HG03175 (cell line): ENCODE measurements around the gene B3GNT2.
"Not testable (repeated sequence)": the region's sequence is repeated elsewhere in the genome, so short reads cannot be mapped to it uniquely, and the experiment has no call there.

ENCODE experiments used
- ATAC-seq: cut with Tn5 transposase; IDR thresholded peaks from one replicate; pipeline ENCODE4 v1.9.1; 2021; ENCODE audit warnings: mild to moderate bottlenecking, moderate library complexity; ENCODE audit not compliant: unreplicated experiment

B3GNT2 gene

DNA sequence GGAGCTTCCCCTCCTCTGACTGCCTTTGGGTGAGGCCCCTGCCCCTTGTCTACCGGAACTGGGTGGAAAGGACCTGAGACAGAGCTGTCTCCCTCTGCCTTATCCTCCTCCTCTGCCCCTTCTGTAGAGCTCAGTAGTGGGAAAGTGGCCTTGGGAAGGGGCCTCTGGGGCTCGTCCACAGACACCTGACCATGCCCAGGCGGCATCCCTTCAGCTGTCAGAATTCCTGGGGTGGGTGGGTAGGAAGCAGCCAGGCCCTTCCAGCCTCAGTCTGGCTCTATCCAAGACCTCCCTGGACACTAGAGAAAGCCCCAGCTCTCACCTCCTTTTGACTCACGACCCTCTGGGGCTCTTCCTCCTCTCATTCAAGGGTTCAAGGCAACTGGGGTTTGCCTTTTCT is 35.6 kb downstream of the B3GNT2 start:
- ATAC-seq = no peak

DNA sequence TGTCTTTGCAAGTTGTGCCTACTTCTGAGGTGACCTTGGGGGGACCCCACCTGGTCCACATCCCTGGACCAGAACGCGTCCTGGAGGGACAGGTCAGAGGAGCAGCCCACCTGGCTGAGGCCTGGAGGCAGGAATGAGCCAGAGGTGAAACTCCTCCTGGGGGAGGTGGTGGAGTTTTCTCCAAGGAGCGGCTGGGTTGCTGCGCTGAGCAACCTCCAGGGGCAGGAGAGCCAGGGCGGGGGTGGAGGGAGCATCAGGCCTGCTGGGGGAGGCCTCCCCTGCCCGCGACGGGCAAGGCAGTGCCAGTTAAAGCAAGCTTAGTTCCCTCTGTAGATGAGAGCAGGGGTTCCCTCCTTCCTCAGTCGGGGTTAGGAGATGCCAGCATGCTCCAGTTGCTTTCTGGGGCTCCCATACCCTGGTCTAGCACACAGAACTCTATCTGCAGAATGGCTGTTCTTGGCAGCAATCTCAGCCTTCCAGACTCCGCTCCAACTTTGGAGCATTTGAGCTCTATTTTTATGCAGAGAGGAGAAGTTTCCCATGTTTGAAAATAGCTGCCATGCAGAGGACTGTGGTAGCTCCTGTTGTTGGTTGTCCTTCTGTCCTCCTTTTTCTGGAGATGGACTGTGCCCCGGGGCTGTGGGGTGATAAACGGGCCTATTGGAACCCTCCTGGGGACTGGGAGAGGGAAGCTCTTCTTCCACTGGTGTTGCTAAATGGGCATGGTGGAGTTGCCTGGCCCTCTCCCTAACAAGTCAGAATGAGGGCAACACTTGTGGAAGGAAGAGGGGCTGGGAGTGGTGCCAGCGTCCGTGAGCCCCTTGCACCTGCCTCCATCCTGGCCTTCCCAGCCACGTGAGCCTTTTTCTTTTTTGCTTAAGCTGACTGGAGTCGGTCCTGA is 39.1 kb downstream of the B3GNT2 start:
- no peak for ATAC-seq

DNA sequence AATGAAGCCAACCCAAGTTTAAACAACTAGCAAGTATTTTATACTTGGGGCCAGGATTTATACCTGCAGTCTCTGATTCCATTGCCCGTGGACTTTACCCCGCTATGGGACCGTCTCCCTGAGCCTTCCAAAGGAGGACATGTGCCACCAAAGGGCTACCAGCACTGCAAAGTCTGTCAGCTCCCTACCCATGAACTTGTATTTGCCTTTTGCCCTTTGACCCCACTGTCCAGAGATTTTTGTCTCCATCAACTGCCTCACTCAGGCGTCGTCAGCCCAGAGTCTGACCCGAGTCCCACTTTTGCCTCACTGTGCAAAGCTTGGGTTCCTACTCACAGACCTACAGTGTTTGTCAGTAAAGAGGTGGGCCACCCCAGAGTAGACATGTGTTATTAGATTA is 40.6 kb downstream of the B3GNT2 start:
- no peak for ATAC-seq

DNA sequence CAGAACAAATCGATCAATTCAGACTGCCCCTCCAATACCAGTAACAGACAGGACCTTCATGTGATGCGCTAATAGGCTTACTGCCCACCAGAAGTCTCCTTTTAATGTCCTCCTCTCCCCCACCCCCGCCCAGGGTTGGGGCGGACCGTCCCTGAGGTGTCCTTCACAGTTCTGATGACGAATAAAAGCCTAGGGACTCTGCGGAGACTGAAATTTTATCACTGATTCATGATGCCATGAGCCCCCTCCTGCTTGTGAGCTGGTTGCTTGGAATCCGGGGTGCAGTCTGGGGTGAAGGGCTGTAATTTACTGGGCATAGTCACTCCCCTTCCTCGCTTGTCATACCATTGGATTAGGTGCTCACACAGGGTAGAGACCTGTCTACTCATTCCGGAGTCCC is 42.3 kb downstream of the B3GNT2 start:
- no peak for ATAC-seq

DNA sequence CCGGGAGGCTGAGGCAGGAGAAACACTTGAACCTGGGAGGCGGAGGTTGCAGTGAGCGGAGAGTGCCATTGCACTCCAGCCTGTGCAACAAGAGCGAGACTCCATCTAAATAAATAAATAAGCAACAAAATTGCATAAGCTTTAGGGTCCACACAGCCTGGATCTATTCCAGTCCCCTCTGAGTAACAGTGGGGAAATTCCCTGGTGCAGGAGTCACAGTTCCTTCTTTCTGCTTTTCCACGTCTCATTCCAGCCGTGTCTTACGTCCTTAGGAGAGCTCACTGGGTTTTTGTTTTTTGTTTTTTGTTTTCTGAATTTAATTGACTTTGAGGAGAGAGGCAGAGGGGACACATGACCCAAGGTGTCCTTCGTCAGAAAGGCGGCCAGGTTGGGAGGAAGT is 44.6 kb downstream of the B3GNT2 start:
- no peak for ATAC-seq

DNA sequence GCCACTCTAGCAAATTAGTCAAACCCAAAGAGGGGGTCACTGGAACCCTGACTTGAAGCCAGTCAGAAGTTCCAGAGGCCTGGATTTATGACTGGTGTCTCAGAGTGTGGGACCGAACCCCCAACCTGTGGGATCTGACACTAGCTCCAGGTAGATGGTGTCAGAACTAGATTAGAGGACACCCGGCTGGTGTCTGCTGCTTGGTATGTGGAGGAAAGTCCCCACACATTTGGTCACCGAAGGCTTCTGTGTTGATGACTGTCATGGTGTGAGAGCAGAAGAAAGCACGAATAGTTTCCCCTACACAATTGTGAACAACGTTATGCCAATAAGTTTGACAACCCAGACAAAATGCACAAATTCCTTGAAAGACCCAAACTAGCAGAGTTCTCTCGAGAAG is 48.1 kb downstream of the B3GNT2 start:
- ATAC-seq = no peak

DNA sequence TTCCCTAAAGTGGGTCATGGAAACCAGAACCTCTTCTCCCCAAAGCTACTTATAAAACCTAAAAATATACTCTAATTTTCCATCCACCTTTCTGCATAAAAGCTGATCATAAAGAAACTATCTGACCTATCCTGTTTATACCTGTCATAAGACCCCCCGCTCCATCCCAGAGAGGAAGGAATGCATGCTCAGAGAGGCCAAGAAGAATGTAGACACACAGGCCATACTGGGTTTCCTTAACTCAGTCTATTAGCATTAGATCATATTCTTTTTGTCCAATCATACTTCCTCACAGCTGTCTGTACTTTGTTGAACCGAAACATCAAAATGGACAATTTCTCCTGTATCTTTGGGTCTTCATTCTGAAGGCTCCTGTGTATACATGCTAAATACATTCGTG is 52.3 kb downstream of the B3GNT2 start:
- ATAC-seq = no peak

DNA sequence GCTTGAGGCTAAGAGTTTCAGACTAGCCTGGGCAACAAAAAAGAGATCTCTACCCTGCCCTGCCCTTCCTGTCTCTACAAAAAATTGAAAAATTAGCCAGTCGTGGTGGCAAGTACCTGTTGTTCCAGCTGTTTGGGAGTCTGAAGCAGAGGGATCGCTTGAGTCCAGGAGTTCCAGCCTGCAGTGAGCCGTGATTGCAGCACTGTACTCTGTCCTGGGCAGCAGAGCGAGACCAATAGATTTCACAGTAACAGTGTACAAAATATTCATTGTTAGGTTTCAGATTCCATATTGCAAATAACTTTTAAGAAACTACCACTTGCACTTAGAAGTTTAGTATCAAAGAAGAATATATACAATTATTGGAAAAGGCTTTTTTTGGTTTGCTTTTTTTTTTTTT is 54.3 kb downstream of the B3GNT2 start:
- ATAC-seq = no peak

DNA sequence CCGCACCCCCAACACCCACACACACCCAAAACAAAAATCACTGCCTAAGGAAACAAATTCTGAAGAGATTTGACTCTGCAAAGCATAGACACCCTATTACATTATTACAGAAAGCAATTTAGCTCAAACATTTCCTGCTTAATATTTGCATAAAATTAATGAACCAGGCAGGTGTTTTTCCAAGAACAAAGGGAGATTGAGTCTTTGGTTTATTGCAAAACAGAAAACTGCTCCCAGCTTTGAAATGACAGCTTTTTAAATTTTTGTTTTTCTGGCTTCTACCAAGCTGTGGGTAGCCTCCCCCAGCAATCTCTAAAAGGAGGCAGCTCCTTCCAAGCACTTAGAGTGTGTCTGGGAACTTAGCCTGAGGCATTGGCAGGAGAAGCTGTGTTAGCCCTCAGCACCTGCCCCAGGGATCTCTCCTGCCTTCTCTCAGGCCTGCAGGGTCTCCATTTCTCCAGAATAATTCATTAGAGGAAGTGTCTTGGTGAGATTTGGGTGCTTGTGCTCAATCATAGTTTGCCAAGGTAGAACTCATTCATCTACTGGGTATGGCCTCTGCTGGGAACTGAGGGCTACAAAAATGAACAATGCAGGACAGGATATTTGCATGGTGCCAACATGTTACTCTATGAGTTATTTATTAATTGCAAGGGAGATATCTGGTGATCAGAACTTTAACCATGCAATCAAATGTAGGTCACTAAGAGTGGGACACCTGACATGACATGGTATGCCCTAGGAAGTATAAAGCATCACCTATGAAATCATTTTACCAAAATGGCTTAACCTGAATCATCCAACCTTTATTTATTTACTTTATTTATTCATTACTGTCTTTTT is 58.7 kb downstream of the B3GNT2 start:
- ATAC-seq = no peak

DNA sequence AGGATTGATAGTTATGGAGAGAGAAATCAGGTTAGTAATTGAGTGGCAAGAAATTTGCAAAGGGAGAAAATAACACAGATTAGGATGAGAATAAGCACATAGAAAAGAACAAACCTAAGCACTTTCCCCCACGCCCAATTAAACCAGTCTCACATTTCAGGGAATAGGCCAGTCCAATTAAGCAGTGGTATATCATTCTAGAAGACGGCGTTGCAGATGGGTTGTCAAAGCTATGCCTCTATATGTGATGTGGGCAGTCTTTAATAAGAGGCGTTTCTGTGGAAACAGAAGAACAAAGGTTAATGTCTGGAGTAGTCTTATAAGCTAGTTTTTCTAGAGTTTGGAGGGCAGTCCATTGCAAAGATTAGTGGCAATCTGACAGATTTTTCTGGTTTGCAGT is 61.6 kb downstream of the B3GNT2 start:
- no peak for ATAC-seq

DNA sequence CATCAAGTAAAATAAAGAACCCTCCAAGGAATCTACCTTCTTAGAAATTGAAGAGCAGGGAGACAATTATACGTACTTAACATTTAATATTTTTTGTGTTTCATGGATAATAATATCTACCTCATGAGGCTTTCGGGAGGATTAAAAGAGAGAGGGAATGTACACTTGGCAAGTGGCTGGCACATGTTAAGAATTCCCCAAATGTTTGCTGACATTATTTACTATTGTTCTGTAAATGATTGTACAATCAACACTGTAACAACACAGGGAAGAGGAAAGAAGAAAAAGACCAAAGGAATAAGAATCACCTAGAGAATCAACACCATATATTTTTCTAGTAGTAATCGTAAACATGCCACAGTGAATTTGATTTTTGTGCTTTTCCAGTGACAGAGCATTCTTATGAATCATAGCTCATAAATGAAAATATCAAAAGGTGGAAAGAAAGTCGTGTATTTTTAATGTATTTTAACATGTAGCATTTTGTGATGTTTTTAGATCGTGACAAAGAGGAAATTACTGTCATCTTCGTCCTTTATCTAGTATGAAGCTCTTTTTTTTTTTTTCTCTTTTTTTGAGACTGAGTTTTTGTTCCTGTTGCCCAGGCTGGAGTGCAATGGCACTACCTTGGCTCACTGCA is 67.3 kb downstream of the B3GNT2 start:
- ATAC-seq = no peak

DNA sequence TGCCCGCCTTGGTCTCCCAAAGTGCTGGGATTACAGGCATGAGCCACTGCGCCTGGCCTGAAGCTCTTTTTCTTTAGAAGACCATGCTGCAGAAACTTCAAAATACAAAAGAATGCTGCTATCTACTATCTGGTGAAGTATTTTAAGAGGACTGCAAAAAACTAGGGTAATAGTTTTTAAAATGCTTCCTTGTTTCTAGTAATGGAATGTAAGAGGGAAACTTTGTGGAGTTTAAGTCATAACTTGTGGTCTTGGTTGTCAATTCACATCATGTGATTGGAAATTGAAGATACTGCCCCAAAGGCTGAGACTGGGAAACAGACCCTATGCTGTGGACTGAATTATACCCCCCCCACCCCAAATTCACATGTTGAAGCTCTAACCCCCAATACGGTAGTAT is 68.3 kb downstream of the B3GNT2 start:
- ATAC-seq = no peak

DNA sequence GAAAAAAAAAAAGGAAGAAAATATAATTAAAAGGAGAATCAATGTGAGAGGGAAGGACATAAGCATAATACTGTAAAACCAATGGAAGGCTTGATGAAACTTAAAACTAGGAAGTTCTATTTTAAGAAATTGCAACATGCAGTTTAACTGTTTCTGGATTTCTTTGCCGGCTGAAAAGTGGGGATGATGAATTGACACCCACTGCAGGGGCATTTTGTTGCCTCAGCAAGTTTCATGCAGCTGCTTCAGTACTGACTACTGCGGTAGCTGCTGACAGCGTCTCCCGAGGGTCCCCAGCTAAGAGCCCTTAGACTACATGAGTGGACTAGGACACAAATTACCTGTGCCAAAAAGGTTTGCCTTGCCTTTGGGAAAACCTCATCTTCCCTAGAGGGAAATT is 69.2 kb downstream of the B3GNT2 start:
- no peak for ATAC-seq

DNA sequence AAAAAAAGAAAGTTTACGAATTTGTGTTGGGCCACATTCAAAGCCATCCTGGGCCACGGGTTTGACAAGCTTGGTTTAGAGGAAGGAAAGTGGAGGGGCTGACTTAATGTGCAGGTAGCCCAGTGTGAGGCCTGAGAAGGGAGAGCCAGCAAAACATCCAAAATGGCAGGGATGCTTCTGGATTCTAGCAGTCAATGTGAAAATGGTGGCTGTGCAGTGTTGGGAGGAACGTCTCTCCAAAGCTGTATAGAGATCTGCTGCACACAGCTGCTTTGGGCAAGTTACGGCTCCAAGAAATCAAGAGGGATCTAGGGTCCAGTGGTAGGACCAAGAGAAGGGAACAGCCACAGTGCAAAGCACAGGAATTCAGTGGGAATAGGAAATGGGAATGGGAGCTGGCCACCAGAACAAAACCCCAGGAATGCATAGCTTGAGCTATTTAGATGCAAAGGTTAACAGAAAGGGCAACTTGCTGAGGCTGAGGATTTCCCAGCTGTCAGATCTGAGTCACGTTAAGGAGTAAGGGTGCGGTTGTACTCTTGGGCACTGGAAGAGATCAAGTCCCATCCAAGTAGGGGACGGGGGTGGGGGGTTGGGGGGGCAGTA is 70.6 kb downstream of the B3GNT2 start:
- ATAC-seq = no peak

DNA sequence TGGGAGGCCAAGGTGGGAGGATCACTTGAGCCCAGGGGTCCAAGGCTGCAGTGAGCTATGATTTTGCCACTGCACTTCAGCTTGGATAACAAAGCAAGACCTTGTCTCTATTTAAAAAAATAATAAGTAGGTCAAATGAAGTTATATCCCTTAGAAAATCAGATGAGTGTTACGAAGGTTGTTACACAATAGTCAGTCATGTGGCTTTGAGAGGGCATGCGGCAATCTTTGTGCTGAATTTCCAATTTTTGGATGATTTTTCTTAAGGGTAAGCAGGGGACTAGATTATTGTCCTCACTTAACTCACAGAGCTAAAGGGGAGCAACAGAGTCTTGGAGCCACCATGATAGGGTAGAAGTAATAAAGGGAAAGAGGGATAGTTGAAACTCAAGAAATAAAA is 71.8 kb downstream of the B3GNT2 start:
- ATAC-seq = no peak

DNA sequence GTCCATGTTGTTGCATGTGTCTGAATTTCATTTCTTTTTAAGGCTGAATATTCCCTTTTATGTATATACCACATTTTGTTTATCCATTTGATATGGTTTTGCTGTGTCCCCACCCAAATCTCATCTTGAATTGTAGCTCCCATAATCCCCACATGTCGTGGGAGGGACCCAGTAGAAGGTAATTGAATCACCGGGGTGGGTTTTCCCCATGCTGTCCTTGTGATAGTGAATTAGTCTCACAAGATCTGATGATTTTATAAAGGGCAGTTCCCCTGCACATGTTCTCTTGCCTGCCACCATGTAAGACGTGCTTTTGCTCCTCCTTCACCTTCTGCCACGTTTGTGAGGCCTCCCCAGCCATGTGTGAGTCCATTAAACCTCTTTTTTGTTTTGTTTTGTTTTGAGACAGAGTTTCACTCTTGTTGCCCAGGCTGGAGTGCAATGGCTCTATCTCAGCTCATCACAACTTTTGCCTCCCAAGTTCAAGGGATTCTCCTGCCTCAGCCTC is 72.8 kb downstream of the B3GNT2 start:
- not testable (repeated sequence) for ATAC-seq

DNA sequence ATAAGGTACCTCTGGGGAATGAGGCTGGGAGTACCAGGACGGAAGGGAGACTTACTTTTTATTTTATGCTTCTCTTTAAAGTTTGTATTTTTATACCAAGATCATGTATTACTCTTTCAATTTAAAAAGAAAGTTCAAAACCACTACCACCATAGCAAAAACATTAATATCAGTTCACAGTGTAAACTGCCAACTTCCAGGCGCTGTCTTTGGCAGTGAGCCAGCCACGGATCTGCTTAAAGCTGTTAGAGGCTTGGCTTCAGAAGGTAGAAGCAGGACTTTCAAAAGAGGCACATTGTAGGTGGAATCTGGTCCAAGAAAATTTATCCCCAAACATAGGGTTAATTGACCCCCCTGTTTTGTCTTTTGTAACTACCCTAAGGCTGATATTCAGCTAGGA is 74.8 kb downstream of the B3GNT2 start:
- no peak for ATAC-seq
